ENCODE data around the gene ZC3H7A. TPM values are rescaled to one million over a fixed set of nuclear protein-coding genes. Genes with fewer than 3 reads are reported as not detected.

The ZC3H7A gene
- total RNA-seq, 1 donor from 2014 or later: 52.6 TPM

GRCh38 chr16:11768849-11769248, 28.2 kb downstream of the ZC3H7A start:
- H3K4me3 ChIP-seq (ENCODE audit: low read depth, low read length): no peak overlapping the region
- H3K36me3 ChIP-seq (ENCODE audit: control insufficient read depth, insufficient read depth, low read length): peaks cover 1% of the 10 kb centered on the region
- no peak for DNase-seq (ENCODE audit: low read depth)
- H3K27me3 ChIP-seq (ENCODE audit: control insufficient read depth, insufficient read depth, low read length): no peaks in the 10 kb centered on the region
- no peak for TF ChIP-seq CTCF (IDR thresholded peaks at IDR 0.05; ENCODE audit: insufficient read depth, low read length, poor library complexity, severe bottlenecking)

- Histone ChIP-seq H3K4me3 (ENCODE audit: low read depth, low read length) (no peak overlapping the region), H3K27me3 (ENCODE audit: control insufficient read depth, insufficient read depth, low read length) (no peaks in the 10 kb centered on the region), H3K36me3 (ENCODE audit: control insufficient read depth, insufficient read depth, low read length) (peaks cover 2% of the 10 kb centered on the region)
- TF ChIP-seq CTCF (IDR thresholded peaks at IDR 0.05; ENCODE audit: insufficient read depth, low read length, poor library complexity, severe bottlenecking): no peak
- no peak for DNase-seq (ENCODE audit: low read depth)
These were observed 34.6 kb downstream of the ZC3H7A start for GRCh38 chr16:11762431-11762830.

- peaks cover 2% of the 10 kb centered on the region for H3K36me3 ChIP-seq (ENCODE audit: control insufficient read depth, insufficient read depth, low read length)
These were observed 37.1 kb downstream of the ZC3H7A start for GRCh38 chr16:11759997-11760396.

GRCh38 chr16:11759163-11759834, 37.8 kb downstream of the ZC3H7A start:
- no peak for DNase-seq (ENCODE audit: low read depth)
- Histone ChIP-seq H3K4me3 (ENCODE audit: low read depth, low read length) (no peak overlapping the region), H3K27me3 (ENCODE audit: control insufficient read depth, insufficient read depth, low read length) (no peaks in the 10 kb centered on the region), H3K36me3 (ENCODE audit: control insufficient read depth, insufficient read depth, low read length) (peaks cover 2% of the 10 kb centered on the region)
- TF ChIP-seq CTCF (IDR thresholded peaks at IDR 0.05; ENCODE audit: insufficient read depth, low read length, poor library complexity, severe bottlenecking): no peak

More at GRCh38 chr16:11759997-11760396, 37.1 kb downstream of the ZC3H7A start:
- Histone ChIP-seq H3K4me3 (ENCODE audit: low read depth, low read length) (no peak overlapping the region), H3K27me3 (ENCODE audit: control insufficient read depth, insufficient read depth, low read length) (no peaks in the 10 kb centered on the region)
- TF ChIP-seq CTCF (IDR thresholded peaks at IDR 0.05; ENCODE audit: insufficient read depth, low read length, poor library complexity, severe bottlenecking): no peak
- no peak for DNase-seq (ENCODE audit: low read depth)

- no peak for TF ChIP-seq CTCF (IDR thresholded peaks at IDR 0.05; ENCODE audit: insufficient read depth, low read length, poor library complexity, severe bottlenecking)
These were observed 39.1 kb downstream of the ZC3H7A start for GRCh38 chr16:11757671-11758545.

More at GRCh38 chr16:11757671-11758545, 39.1 kb downstream of the ZC3H7A start:
- no peak for DNase-seq (ENCODE audit: low read depth)
- Histone ChIP-seq H3K36me3 (ENCODE audit: control insufficient read depth, insufficient read depth, low read length) (peaks cover 2% of the 10 kb centered on the region), H3K4me3 (ENCODE audit: low read depth, low read length) (no peak overlapping the region), H3K27me3 (ENCODE audit: control insufficient read depth, insufficient read depth, low read length) (no peaks in the 10 kb centered on the region)
